Stimulated activated CD8-positive, alpha-beta memory T cell treated with anti-CD3 and anti-CD28 coated beads, Interleukin-7, amount 100 ng/mL, for 24 hours (primary cell): ENCODE data around the gene ITGA11.

Experiments
- DNase-seq: peaks from one replicate; pipeline ENCODE4 v3.0.0-alpha.2; 2020; ENCODE audit warnings: low read depth

ITGA11 gene

GRCh38 chr15:68375191-68375631 lies 56.8 kb downstream of the ITGA11 start:
- DNase-seq = no peak

- DNase-seq = no peak
Observed at GRCh38 chr15:68374168-68374745, 57.7 kb downstream of the ITGA11 start.

GRCh38 chr15:68373028-68373427 lies 58.9 kb downstream of the ITGA11 start:
- no peak for DNase-seq

- DNase-seq = no peak
Observed at GRCh38 chr15:68372291-68372811, 59.6 kb downstream of the ITGA11 start.

DNA sequence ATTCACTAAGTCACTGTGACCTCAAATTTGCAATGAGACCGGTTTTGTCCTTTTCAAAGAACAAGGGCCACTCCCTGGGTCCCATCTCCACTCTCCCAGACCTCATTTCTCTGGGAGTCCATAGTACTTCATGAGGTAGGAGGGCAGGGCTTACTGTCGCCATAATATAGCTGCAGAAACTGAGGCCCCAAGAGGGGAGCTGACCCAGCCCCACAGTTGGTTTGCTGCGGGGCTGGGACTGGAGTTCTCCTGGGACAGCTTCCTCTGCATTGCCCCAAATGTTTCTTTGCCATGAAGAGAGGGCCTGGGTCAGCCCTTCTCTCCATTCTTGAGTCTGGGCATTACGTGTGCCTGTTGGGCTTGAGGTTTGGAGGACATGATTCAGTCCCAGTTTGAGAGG lies 60.1 kb downstream of the ITGA11 start:
- no peak for DNase-seq

GRCh38 chr15:68371160-68371559 lies 60.8 kb downstream of the ITGA11 start:
- DNase-seq = no peak

DNA sequence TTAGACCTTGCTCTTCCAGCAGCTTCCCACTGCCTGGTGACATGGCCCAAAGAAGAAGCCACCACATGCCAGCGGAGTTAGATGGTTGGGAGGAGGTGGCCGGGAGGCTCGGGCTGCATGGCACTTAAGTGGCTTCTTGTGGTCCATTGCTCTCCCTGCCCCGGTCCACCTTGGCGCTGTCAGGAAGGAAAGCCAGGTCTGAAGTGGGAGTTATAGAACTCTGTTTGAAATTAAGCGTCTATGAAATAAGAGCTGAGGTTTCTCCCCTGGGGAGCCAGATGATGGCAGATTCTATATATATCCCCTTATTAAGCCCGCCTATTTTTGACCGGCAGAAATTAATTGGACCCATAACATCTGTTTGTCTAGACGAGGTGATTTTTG lies 61.2 kb downstream of the ITGA11 start:
- DNase-seq = no peak

DNA sequence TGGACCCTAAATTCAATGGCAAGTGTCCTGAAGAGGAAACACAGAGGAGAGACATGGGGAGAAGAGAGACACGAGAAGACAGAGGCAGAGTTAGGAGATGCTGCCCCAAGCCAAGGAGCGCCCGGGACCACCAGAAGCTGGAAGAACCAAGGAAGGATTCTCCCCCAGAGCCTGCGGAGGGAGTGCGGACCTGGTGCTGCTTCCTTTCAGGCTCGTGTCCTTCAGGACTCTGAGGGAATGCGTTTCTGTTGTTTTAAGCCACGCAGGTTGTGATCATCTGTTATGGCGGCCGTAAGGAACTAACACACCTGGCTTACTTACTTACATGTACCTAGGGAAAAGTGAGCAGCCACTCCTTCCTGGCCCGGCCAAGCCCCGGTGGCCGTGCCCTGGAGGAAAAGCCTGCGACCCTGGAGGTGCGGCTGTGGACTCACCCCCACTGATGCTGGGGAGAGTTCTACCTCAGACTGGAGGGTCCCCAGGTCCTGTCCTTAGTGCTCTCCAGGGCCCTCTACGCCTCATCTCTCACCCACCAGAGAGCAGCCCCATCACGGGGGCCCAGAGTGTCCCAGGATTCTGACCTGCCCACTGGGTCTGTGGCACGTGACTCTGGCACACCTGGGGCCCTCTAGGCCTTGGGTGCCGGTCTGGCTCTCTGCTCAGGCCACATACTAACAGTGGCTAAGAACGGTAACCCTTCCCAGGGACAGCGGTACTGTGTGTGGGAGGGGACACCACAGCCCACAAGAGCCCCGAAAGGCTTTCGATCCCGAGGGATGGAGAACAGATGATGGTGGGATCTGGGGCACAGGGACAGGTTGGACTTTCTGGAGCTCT lies 61.8 kb downstream of the ITGA11 start:
- no peak for DNase-seq

- no peak for DNase-seq
Observed at GRCh38 chr15:68368731-68369435, 63.1 kb downstream of the ITGA11 start.

GRCh38 chr15:68367992-68368391 lies 64.0 kb downstream of the ITGA11 start:
- no peak for DNase-seq

GRCh38 chr15:68367226-68367625 lies 64.7 kb downstream of the ITGA11 start:
- DNase-seq = no peak

GRCh38 chr15:68366314-68366713 lies 65.6 kb downstream of the ITGA11 start:
- no peak for DNase-seq

DNA sequence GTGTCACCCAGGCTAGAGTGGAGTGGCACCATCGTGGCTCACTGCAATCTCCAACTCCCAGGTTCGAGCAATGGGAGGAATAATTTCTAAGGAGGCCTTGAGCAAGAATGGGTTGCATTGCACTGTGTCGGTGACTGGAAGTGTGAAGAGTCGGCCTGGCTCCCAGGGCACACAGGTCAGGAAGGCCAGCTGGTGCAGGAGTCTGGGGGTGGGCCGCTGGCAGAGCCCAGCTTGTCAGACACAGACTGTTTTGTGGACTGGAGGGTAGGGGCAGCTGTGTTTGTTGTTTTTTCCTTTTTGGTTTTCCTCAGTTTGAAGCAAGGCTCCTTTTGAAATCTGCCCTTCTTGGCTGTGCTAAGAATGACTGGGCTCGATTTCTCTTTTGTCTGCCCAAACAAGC lies 66.2 kb downstream of the ITGA11 start:
- DNase-seq = no peak

GRCh38 chr15:68365140-68365745 lies 66.7 kb downstream of the ITGA11 start:
- no peak for DNase-seq

DNA sequence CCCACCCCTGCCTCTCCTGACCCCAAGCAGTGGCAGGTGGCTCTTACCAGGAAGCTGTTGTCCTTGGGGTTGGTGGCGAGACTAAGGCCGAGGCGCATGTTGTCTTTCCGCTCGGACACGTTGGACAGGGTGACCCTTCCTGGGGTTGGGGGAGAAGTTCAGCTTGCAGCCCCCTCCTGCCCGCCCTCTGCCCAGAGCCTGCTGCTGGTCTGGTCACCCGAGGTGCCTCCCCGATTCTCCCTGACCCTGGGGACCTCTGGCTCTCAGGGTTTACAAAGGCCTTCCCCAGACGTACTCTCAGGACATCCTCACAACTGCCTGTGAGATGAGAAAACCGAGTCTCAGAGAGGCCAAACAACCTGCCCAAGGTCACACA lies 67.3 kb downstream of the ITGA11 start:
- no peak for DNase-seq

DNA sequence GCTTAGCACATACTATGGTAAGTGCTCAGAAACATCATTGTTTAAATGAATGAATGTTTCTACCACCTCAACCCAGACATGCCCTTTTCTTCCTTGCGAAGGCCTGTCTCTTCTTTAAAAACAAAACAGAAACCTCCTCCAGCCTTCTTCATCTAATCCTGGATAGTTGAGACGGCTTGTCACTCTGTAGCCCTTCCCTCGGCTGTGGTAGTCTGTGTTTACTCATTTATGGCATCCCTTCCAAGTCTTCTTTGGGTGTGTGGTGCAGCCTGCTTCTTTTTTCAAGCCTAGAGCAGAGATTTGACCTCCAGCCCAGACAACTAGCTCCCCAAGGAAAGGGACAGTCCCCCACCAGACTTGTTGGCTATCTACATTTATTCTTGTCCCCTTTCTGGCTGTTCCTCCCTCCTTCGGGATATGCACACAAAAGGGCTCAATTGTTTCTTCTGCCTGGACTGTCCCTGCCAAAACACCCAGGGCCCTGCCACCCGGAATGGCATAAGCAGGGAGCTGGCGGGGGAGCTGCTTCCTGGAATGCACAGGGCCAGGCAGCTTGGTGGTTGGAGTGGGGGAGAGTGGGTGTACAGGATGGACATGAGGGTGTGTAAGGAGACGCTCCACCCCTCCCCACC lies 67.8 kb downstream of the ITGA11 start:
- DNase-seq = no peak

DNA sequence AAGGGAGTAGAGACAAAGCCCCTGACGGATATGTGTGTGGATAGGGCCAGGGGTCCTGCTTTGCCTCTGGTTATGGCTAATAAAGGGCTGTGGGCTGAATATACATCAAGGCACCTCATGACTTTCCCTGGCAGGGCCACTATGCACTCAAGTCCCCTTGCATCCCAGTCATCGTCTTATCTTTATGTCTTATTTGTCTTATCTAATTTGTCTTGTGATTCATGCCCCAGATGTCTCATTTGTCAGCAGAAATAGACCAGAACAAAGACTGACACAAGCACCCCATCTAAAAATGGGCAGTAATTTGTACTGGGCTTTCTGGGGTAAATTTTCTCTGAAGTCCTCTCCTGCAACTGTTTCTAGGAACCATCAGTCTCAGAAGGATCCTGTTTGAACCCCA lies 68.6 kb downstream of the ITGA11 start:
- no peak for DNase-seq

GRCh38 chr15:68362537-68363126 lies 69.3 kb downstream of the ITGA11 start:
- no peak for DNase-seq

GRCh38 chr15:68360721-68361120 lies 71.2 kb downstream of the ITGA11 start:
- no peak for DNase-seq

- DNase-seq = no peak
Observed at GRCh38 chr15:68356778-68357177, 75.2 kb downstream of the ITGA11 start.

GRCh38 chr15:68354923-68355322 lies 77.0 kb downstream of the ITGA11 start:
- DNase-seq = no peak

DNA sequence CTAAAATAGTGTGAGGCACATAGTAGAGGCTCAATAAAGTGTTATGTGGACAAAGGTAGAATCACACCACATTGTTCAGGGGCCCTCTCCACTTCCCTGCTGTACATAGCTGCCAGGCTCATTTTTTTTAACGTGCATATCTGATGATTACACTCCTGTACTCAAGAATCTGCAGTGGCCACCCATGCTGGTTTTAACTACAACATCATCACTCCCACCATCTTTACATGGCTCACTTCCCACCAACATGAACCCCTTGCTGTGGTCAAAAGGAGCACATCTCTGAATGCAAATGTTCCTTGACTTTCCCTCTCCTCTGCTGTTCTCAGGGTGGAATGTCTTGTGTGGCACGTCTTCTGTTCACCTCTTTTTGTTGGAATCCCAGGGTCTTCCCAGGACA lies 77.7 kb downstream of the ITGA11 start:
- no peak for DNase-seq
